Esophagus squamous epithelium (tissue), 4 donors: ENCODE data around the gene GPRIN2.

Source experiments
- POLR2A ChIP-seq, 4 donors: fragments of 450-650 bp; IDR thresholded peaks; one replicate each; pipeline ENCODE4 v1.6.1; 2017; ENCODE audit warnings: antibody characterized with exemption in 4 of 4, mild to moderate bottlenecking in 4 of 4, moderate library complexity in 3 of 4
- TF ChIP-seq, protein P1 (sequence below), 6 experiments: fragments of 450-650 bp in 4 of 6; fragments of 200-600 bp in 2 of 6; sonication (generic) in 2 of 6; IDR thresholded peaks; one replicate each; pipeline ENCODE4 v1.5.1; 2016 to 2019; ENCODE audit warnings: antibody characterized with exemption in 6 of 6, mild to moderate bottlenecking in 4 of 6, moderate library complexity in 4 of 6

DNA sequence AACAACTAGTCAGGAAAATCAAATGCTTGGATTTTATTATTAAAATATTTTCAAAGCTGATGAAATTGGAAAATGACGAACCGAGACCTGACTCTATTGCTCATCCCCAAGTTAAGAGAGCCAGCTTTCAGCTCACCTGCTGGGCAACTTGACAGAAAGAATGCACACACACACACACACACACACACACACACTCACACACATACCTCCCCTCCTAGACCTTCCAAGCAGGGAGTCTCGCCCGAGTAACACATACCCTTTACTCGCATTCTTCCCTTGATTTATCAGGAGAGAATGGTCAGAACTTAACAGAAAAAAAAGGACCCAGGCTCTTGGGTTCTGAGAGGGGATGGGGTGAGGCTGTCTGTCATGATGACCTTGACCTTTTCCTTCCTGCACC lies 19.1 kb downstream of the GPRIN2 start:
- TF ChIP-seq, protein P1, sequence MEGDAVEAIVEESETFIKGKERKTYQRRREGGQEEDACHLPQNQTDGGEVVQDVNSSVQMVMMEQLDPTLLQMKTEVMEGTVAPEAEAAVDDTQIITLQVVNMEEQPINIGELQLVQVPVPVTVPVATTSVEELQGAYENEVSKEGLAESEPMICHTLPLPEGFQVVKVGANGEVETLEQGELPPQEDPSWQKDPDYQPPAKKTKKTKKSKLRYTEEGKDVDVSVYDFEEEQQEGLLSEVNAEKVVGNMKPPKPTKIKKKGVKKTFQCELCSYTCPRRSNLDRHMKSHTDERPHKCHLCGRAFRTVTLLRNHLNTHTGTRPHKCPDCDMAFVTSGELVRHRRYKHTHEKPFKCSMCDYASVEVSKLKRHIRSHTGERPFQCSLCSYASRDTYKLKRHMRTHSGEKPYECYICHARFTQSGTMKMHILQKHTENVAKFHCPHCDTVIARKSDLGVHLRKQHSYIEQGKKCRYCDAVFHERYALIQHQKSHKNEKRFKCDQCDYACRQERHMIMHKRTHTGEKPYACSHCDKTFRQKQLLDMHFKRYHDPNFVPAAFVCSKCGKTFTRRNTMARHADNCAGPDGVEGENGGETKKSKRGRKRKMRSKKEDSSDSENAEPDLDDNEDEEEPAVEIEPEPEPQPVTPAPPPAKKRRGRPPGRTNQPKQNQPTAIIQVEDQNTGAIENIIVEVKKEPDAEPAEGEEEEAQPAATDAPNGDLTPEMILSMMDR (IDR thresholded peaks at IDR 0.05), result no peak
- no peak for TF ChIP-seq POLR2A (IDR thresholded peaks at IDR 0.05)
